SH-SY5Y (cell line): ENCODE results near the gene SMYD3.

ENCODE experiments used
- GATA2 ChIP-seq: IDR thresholded peaks from 2 replicates; pipeline ENCODE4 v1.6.1; 2011; ENCODE audit warnings: mild to moderate bottlenecking, low read depth, low read length
- GATA3 ChIP-seq: IDR thresholded peaks from 2 replicates; pipeline ENCODE4 v1.6.1; 2011; ENCODE audit warnings: low read depth, mild to moderate bottlenecking, low read length, moderate library complexity

DNA sequence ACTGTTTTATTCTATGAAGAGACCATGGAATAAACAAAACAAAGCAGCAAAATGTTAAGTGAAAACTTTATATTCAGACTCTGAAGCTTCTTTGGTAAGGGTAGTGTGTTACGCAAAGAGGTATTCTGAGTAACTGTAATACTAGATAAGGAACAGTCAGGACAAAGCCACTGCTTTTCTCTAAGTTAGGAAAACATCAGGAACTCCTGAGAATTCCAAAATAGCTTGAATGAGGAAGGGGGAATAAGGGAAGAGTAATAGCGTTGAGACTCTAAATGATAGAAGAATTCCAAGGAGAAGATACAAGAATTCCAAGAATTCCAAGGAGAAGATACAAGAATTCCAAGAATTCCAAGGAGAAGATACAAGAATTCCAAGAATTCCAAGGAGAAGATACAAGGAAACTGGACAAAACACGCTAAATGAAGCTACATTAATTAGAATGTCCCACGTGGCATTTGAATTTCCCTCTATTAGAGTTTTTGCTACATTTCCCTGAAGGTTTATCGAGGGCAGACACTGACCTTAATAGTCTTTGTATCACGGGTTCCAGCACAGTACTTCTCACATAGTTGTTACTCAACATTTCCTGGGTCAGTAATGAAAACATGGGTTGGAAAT lies 71.5 kb downstream of the SMYD3 start:
- TF ChIP-seq GATA2 (no peak), GATA3 (no peak)
